ENCODE data around the gene PDE7B.

The PDE7B gene

GRCh38 chr6:136210398-136211165, 359.1 kb downstream of the PDE7B start (continued):
- TF ChIP-seq PRDM2 (tag by site-specific recombination; IDR thresholded peaks at IDR 0.05; ENCODE audit: borderline replicate concordance) (no peak), ZNF362 (tag by site-specific recombination; IDR thresholded peaks at IDR 0.05) (no peak), ZNF610 (tag by site-specific recombination; IDR thresholded peaks at IDR 0.05; ENCODE audit: borderline replicate concordance) (no peak), AEBP2 (tag by site-specific recombination; IDR thresholded peaks at IDR 0.05; ENCODE audit: borderline replicate concordance) (no peak), ZNF488 (tag by site-specific recombination; IDR thresholded peaks at IDR 0.05) (no peak), ZNF654 (tag by site-specific recombination; IDR thresholded peaks at IDR 0.05; ENCODE audit: low read depth) (no peak), ZBTB20 (tag by site-specific recombination; IDR thresholded peaks at IDR 0.05) (no peak), ZNF416 (tag by site-specific recombination; IDR thresholded peaks at IDR 0.05) (no peak), ZNF335 (tag by site-specific recombination; conservative IDR thresholded peaks at IDR 0.05) (no peak), ZNF423 (tag by site-specific recombination; IDR thresholded peaks at IDR 0.05) (no peak)

- ChIA-PET CTCF (interaction anchor here (0.6 to 4.8 kb wide), 5 partner anchors 11 to 761 kb away, joined by 3 to 26 read pairs (median 3); no protein-coding TSS in a partner anchor), POLR2A (no interaction called here)
- Histone ChIP-seq H3K9me3 (ENCODE audit: control insufficient read depth, insufficient read depth, low read depth, low read length) (no peaks in the 10 kb centered on the region), H3K36me3 (ENCODE audit: control insufficient read depth in 2 of 2, insufficient read depth in 1 of 2, low read length in 2 of 2) (no peaks in the 10 kb centered on the region), H3K27ac (ENCODE audit: extremely low read depth, low read depth, low read length) (no peak overlapping the region), H3K4me3 (ENCODE audit: low read depth, low read length) (no peak overlapping the region), H3K4me1 (ENCODE audit: control insufficient read depth, insufficient read depth, low read length) (no peaks in the 10 kb centered on the region)
- TF ChIP-seq ZNF645 (tag by site-specific recombination; IDR thresholded peaks at IDR 0.05): no peak
- no peak for TF ChIP-seq ZNF26 (tag by site-specific recombination; IDR thresholded peaks at IDR 0.05)
- TF ChIP-seq FEZF1 (tag by site-specific recombination; IDR thresholded peaks at IDR 0.05): no peak
- TF ChIP-seq SALL2 (tag by site-specific recombination; IDR thresholded peaks at IDR 0.05; ENCODE audit: borderline replicate concordance): no peak
- TF ChIP-seq ZNF639 (tag by site-specific recombination; IDR thresholded peaks at IDR 0.05): no peak
- no peak for TF ChIP-seq HOXC10 (CRISPR knock-in tag; IDR thresholded peaks at IDR 0.05)
- no peak for TF ChIP-seq KLF8 (tag by site-specific recombination; IDR thresholded peaks at IDR 0.05)
- TF ChIP-seq ZBTB26 (tag by site-specific recombination; optimal IDR thresholded peaks at IDR 0.05): no peak
- no peak for TF ChIP-seq ZNF394 (tag by site-specific recombination; IDR thresholded peaks at IDR 0.05; ENCODE audit: borderline replicate concordance)
These were observed 361.1 kb downstream of the PDE7B start for GRCh38 chr6:136212608-136213007.

Measured in HEK293 (cell line).